GM19193 (cell line): ENCODE data around the gene SMIM35.

ENCODE experiments used
- POLR2A ChIP-seq: IDR thresholded peaks from 4 replicates; pipeline ENCODE4 v1.6.1; 2011; ENCODE audit not compliant: insufficient read depth, insufficient read length; ENCODE audit errors: extremely low read depth

SMIM35 gene

GRCh38 chr11:118047749-118048148 is 39.0 kb downstream of the SMIM35 start:
- TF ChIP-seq POLR2A = no peak

- TF ChIP-seq POLR2A = no peak
Measured at GRCh38 chr11:118046964-118047700, 39.6 kb downstream of the SMIM35 start.

GRCh38 chr11:118046051-118046963 is 40.5 kb downstream of the SMIM35 start:
- TF ChIP-seq POLR2A = no peak

- no peak for TF ChIP-seq POLR2A
Measured at GRCh38 chr11:118045191-118045590, 41.6 kb downstream of the SMIM35 start.

GRCh38 chr11:118042796-118043195 is 44.0 kb downstream of the SMIM35 start:
- TF ChIP-seq POLR2A = no peak

- TF ChIP-seq POLR2A = no peak
Measured at GRCh38 chr11:118042141-118042540, 44.6 kb downstream of the SMIM35 start.

GRCh38 chr11:118033443-118033842 is 53.3 kb downstream of the SMIM35 start:
- TF ChIP-seq POLR2A = no peak

GRCh38 chr11:118028626-118029025 is 58.1 kb downstream of the SMIM35 start:
- TF ChIP-seq POLR2A = no peak

GRCh38 chr11:118027694-118028093 is 59.1 kb downstream of the SMIM35 start:
- no peak for TF ChIP-seq POLR2A

GRCh38 chr11:118021146-118021545 is 65.6 kb downstream of the SMIM35 start:
- no peak for TF ChIP-seq POLR2A

- no peak for TF ChIP-seq POLR2A
Measured at GRCh38 chr11:118018401-118018800, 68.4 kb downstream of the SMIM35 start.

- TF ChIP-seq POLR2A = no peak
Measured at GRCh38 chr11:118017631-118018315, 69.0 kb downstream of the SMIM35 start.

GRCh38 chr11:118017111-118017510 is 69.7 kb downstream of the SMIM35 start:
- no peak for TF ChIP-seq POLR2A

- no peak for TF ChIP-seq POLR2A
Measured at GRCh38 chr11:118016104-118016503, 70.7 kb downstream of the SMIM35 start.

GRCh38 chr11:118015385-118015841 is 71.3 kb downstream of the SMIM35 start:
- TF ChIP-seq POLR2A = no peak
